HG03571 (cell line): ENCODE data around the gene GARNL3.

Source experiments
- ATAC-seq: cut with Tn5 transposase; IDR thresholded peaks from one replicate; pipeline ENCODE4 v1.9.1; 2021; ENCODE audit not compliant: unreplicated experiment

GARNL3 gene

DNA sequence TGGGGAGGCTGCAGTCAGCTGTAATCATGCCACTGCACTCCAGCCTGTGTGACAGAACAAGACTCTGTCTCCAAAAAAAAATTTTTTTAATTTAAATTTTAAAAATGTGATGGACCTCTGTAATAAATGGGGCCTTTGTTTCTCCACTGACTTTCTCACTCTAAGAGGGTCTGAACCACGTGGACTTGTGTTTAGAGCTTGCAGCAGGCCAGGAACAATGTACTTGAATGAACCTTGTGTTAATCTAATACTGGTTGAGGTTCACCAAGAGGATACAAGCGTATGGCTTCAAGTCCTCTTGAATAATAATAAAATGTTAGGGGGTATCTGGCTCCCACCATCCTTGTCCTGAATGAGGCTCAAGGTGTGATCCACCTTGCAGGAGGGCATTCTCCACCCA lies 118.0 kb downstream of the GARNL3 start:
- no peak for ATAC-seq

DNA sequence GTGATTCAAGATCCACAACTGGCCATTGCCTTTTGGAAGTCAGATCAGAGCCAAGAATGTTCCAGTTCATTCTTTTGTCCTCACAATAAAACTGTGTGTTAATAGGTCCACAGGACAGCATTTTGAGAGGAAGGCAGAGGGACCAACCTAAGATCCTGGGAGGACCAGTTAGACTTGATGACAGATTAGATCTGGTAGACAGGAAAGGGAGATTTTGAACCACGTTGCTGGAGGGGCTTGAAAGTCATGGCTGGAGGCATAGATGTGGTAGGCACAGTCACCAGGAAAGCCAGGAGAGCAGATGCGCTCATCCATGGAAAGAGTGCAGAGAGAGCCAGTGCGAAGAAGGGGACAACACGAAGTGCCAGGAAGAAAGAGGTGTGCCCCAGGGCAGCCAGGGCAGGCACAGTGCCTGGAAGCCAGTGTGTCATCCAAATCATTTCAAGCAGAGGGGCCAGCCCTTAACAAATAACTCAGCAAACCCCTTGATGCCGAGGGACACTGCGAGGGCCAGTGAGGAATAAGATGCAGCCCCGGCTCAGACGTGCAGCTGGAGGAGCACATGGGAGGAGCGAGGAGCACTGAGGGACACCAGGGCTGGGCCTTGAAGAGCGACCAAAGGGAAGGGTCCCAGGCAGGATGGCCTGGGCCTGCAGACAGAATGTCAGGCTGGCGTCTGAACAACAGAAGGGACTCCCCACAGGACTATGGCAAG lies 119.6 kb downstream of the GARNL3 start:
- no peak for ATAC-seq

DNA sequence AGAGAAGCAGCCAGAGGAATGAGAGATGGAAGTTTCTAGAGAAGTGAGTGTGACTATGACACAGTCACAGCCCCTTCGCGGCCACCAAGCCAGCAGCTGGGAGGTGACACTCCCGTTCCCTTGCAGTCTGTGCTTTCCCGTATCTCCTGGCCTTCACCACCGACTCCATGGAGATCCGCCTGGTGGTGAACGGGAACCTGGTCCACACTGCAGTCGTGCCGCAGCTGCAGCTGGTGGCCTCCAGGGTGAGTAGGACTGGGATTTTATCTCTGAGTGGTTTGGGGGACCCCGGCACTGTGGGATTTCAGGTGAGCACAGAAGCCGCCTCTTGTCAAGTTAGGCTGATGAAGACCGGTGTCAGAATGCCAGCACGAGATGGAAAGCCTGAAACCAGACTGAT lies 120.3 kb downstream of the GARNL3 start:
- no peak for ATAC-seq

DNA sequence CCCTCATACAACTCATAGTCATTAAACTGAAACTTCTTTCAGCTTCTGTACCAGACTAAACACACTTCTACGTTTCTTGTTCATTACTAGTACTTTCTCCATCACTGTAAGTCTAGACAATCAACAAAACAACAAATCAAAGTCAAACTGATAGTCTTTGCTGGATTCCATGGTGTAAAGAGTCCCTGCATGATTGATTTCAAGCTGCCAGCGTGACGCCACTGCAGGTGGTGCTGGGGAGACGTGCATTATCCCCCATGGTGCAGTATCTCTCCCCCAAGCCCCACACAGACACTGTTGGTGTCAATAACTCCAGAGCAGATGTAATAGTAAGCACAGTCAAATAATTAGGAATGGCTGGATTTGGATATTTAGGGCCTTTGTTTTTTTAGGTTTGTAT lies 121.7 kb downstream of the GARNL3 start:
- ATAC-seq = no peak

DNA sequence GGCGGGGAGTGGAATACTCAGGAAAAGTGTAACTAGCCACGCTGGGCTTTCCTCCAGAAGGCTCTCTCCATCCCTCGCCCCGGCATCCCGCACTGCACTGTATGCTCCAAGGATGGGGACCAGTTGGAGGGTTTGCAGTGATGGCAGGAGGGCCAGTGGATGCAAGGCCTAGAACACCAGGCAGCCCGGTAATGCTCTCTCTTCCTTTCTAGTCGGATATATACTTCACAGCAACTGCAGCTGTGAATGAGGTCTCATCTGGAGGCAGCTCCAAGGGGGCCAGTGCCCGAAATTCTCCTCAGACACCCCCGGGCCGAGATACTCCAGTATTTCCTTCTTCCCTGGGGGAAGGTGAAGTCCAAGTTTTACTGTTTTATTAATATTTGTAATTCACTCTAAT lies 122.4 kb downstream of the GARNL3 start:
- ATAC-seq = no peak

DNA sequence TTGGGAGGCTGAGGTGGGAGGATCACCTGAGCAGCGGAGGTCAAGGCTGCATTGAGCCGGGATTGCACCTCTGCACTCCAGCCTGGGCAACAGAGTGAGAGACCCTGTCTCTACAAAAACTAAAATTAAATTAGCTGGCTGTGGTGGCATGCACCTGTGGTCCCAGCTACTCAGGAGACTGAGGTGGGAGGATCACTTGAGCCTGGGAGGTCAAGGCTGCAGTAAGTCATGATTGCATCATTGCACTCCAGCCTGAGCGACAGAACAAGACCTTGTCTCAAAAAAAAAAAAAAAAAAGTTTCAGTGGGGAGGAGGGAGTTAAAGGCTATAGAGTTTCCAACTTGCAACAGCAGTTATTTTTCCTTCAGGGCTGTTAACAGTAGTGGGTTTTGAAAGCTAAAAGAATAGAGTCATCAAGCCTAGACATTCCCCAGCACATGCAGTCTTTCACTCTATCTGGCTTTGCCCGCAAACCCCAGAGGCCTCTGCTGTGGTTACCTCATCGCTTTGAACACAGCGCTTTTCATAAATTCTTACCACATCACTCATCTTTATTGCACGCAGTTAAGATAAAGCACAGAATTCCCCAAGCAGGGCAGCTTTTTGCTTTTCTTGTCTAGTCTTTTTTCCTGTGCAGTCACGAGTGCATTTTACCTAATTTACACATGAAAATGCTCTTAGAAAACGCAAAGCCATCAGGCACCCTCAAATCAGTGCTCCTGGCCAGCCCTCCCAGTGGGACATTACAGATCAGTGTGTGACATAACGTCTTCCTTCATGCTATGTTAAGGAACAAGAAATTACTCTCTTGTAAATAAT lies 123.7 kb downstream of the GARNL3 start:
- ATAC-seq = peak; percentile 71

DNA sequence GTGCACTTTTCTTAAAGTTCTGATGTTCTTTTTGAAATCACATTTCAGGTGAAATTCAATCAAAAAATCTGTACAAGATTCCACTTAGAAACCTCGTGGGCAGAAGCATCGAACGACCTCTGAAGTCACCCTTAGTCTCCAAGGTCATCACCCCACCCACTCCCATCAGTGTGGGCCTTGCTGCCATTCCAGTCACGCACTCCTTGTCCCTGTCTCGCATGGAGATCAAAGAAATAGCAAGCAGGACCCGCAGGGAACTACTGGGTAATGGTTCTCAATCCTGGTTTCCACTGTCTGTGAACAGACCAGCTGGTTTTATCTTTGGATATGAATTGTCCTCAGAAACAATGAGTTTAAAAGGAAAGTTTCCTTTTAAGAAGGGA lies 124.3 kb downstream of the GARNL3 start:
- no peak for ATAC-seq

DNA sequence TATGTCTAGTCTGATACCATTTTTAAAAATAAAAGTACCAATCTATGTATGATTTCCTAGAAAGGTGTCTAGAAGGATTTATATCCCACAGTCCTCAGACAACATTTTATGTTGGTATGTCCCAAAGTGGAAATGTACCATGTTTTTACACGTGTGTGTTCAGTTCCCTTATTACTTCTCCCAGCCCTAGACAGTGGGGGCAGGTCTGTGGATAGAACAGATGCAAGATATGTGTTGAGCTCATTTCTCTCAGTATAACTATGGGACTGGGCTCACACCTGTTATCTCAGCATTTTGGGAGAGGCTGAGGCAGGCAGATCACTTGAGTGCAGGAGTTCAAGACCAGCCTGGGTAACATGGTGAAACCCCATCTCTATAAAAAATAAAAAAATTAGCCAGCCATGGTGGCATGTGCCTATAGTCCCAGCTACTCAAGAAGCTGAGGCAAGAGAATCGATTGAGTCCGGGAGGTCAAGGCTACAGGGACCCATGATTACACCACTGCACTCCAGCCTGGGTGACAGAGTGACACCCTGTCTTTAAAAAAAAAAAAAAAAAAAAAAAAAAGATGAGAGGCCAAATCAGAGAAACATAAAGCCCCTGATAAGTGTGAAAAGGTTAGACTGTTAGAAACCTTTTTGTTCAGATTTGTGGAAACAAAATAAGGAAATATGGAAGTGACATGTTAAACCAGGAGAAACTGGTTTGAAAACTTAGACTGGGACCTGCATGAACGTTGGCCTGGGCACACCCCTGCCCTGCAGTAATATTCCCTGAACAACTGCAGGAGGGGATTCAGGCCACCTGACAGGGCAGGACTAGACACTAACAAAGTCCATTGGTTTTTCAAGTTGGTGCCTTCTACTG lies 125.0 kb downstream of the GARNL3 start:
- no peak for ATAC-seq

DNA sequence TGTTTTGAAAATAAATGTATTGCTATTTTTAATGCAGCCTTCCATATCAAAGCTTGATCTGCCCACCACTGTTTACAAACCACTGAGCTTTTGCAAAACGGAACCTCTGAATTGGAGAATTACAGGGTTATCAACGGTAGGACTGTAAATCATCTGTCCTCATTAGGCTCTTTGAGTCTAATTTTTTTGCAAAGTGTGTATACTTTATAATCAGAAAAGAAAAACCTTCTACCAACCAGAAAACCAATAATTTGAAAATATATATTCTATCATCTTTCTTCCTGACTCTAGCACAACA lies 125.6 kb downstream of the GARNL3 start:
- ATAC-seq = no peak

DNA sequence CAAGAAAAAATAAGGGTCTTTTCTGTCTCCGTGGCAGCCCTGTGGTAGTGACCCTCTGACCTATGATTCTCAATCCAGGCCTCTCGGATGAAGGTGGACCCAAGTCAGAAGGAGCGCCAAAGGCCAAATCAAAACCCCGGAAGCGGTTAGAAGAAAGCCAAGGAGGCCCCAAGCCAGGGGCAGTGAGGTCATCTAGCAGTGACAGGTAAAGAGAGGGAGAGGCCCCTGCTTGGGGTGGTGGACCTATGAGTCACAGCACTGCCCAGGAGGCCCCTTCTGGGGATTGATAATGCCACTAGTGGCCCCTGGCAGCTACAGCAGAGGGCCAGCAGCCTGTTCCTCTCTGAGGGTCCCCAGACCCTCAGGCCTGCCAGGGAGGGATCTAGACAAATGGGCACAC lies 126.0 kb downstream of the GARNL3 start:
- ATAC-seq = no peak

DNA sequence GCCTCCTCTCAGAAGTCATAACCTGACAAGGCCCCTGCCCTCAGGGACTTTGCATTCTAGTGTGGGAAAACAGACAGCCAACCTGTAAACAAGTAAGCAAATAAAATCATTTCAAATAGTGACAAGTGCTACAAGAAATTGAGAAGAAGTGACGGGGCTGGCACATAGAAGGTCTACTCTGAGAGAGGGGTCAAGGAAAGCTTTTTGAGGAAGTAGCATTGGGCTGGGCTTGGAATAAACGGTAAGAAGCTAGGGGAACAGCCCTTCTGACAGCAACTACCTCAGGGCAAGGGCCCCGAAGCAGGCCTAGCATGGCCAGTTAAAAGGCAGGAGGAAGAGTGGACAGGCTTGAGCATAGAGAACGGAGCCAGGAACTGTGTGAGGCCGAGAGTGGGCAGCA lies 127.6 kb downstream of the GARNL3 start:
- ATAC-seq = no peak

DNA sequence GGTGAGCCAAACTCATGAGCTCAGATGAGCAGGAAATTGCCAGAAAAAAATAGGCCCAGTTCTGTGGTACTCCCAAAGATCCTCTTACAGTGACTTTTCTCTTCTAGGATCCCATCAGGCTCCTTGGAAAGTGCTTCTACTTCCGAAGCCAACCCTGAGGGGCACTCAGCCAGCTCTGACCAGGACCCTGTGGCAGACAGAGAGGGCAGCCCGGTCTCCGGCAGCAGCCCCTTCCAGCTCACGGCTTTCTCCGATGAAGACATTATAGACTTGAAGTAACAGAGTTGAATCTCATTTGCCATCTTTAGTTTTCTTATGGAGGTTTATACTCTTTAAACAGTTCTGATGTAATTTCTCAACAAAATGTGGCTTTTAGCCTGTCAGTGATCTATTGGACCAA lies 128.4 kb downstream of the GARNL3 start:
- ATAC-seq = no peak

DNA sequence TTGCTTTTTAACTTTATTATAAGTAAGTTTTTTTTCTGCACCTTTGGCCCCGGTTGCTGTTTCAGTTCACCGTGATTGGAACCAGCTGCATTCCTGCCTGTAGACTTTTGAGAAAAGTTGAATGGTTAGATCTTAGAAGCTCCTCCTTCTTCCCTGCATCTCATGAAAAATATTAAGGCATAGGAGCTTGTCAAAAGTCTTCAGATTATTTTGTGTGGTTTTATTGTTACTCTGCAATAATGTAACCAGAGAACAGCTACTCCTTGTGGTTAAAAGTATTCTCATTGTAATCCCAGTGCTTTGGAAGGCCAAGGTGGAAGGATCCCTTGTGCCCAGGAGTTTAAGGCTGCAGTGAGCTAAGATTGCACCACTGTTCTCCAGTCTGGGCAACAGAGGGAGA lies 129.1 kb downstream of the GARNL3 start:
- no peak for ATAC-seq

DNA sequence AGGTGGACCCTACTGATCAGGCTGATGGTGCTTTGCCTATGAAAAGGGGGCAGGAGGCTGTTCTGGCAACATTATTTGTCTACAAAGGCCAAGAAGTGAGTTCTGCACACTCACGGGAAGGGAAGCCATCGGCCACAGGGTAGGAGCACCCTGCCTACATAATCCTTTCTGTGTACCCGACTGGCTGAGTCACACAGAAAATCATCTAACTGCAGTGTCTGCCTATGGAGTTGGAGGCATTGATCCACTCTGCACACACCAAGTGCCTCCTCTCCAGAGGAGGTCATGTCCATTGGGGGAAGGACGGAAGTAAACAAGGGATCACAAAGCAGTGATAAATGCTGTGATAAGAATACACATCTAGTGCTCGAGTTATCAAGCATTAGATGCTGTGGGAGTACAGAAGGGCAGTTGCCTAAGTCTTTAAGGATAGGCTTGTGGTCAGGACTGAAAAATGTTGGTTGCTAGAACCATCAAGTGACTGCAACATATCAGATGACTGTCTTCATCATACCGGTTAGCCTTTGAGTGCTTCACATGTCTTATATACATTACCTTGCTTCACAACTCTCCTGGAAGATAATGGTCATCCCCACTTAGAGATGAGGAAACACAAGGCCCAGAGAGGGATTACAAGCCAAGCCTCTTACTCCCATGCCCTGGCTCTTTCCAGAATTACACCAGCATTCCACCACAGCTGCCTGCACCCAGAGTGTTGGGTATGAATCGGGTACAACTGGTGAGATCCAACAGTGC lies 131.1 kb downstream of the GARNL3 start:
- ATAC-seq = no peak

DNA sequence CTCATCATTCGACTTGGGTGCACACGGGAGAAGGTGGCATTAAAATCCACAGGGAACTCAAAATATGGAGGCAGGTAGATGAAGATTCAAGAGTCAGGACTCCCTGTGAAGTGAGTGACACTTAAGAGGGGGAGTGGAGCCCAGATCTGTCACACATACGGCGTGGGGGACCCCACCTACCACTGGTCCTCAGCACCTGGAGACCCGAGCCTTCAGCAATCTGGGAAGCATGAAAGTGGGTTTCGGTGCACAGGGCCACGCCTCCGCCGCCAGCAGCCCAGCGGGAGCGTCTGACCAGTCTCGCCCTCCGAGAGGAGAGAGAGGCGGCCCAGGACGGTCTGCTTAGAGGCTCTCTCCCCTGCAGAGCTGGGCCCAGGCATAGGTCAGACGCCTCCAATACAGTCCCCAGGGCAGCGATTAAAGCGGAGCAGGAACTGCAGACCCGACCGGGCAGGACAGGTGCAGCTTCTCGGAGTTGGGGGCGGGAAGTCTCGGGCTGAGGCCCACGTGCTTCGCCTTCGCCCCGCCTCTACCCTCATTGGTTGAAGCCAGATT lies 131.8 kb downstream of the GARNL3 start:
- ATAC-seq = peak; percentile 3

DNA sequence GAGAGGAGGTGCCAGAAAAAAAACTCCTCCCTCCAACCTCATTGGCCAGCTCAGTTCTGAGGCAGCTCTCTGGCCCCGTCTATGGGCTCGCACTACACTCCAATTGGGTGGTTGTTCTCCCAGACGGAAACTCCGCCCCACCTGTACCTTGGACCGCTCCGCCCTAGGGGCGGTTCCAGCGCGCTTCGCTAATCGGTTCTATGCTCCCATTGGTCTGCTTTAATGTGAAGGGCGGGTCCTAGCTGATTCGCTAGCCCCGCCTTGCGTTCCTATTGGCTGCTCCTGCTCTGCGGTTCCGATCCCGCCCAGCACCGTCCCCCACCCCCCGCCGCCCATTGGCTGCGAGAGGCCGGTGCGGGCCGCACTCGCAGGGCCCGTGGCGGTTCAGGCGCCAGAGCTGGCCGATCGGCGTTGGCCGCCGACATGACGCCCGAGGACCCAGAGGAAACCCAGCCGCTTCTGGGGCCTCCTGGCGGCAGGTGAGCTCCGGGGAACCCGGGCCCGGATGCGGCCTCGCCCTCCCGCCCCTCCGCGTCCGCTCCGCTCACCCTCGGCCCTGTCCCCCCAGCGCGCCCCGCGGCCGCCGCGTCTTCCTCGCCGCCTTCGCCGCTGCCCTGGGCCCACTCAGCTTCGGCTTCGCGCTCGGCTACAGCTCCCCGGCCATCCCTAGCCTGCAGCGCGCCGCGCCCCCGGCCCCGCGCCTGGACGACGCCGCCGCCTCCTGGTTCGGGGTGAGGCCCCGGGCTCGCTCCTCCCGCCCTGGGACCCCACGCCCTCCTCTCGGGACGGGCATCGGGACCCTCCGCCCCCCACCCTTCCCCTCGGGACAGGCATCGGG lies 132.5 kb downstream of the GARNL3 start, which contains the start of gene SLC2A8:
Gene SLC2A8 (plus strand): TSS at position 362 of the 838 bp plus-strand sequence. CDS start 62 bp downstream, at position 424.
- ATAC-seq = peak; percentile 90

DNA sequence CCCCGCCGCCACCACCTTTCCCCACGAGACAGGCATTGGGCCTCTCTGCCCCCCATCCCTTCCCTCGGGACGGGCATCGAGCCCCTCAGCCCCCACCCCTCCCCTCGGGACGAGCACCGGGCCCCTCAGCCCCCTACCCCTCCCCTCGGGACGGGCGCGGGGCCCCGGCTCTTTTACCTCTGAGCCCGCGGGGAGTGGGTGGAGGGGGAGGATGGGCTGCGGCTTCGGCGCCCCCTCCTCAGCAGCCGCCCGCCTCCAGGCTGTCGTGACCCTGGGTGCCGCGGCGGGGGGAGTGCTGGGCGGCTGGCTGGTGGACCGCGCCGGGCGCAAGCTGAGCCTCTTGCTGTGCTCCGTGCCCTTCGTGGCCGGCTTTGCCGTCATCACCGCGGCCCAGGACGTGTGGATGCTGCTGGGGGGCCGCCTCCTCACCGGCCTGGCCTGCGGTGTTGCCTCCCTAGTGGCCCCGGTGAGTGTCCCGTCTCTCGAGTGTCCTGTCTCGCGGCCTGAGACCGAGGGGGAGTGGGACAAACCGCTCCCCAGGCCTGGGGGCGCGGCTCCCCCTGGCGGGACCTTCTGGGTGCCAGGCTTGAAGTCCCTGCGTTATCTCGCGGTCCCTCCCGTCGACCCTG lies 133.2 kb downstream of the GARNL3 start:
- no peak for ATAC-seq

DNA sequence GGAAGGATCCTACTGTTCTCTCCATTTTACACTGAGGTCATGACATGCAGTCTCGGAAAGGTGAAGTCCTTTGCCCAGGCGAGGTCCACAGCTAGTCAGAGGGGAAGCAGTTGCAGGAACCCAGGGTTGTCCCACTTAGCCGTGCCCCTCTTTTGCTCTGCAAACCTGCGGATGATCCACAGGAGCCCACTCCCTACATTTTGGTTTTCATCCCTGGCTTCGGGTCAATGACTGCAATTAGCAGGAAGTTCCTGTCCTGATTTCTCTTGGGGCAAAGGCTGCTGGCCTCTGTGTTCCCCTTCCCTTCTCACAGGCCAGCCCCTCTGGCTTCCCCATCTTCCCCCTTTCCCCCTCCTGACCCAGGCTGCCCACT lies 133.7 kb downstream of the GARNL3 start:
- ATAC-seq = no peak

DNA sequence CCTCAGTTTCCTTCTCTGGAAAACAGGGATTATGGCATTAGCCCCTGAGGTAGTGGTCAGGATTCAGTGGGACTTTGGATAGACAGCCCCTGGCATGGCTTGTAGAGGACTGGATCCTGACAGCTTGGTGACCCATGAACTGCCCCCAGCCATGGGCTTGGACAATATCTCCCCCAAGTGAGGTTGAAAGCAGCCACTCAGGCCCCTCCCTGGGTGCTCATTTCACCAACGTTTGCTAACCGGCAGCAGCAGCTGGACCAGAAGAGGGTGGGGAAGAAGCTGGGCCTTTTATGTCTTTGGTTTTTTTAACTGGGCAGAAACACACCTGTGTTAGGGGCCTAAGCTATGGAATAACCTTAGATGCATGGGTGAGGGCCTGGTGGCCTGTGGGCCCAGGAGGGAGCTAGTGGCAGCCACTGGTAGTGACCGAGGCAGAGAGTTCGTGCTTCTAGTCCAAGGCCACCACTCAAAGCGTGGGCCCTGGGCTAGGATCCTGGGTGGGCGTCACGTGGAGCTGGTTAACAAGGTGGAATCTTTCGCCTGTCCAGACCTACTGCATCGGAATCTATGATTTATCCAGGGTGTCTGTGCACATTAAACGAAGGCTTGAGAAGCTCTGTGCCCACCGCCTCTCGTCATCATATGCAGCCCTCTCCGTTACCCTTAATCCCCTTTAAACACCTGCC lies 134.3 kb downstream of the GARNL3 start:
- ATAC-seq = no peak
